SK-N-SH (cell line): ENCODE measurements around the gene ME3.
"Not testable (repeated sequence)": the region's sequence is repeated elsewhere in the genome, so short reads cannot be mapped to it uniquely, and the experiment has no call there.

Experiments
- EZH2phosphoT487 ChIP-seq: fragments of 200-600 bp; sonication (generic); IDR thresholded peaks from 2 replicates; pipeline ENCODE4 v1.6.1; 2017; ENCODE audit warnings: low read depth, mixed run types, mild to moderate bottlenecking, antibody characterized with exemption, moderate library complexity, borderline replicate concordance
- TF ChIP-seq, protein P1 (sequence below): fragments of 200-600 bp; sonication (generic); IDR thresholded peaks from 2 replicates; pipeline ENCODE4 v1.6.1; 2017; ENCODE audit warnings: antibody characterized with exemption, mild to moderate bottlenecking, moderate library complexity

DNA sequence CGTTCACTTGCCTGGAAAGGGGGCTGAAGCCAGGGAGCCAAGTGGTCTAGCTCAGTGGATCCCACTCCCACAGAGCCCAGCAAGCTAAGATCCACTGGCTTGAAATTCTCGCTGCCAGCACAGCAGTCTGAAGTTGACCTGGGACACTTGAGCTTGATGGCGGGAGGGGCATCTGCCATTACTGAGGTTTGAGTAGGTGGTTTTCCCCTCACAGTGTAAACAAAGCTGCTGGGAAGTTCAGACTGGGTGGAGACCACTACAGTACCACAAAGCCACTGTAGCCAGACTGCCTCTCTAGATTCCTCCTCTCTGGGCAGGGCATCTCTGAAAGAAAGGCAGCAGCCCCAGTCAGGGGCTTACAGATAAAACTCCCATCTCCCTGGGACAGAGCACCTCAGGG, 131.1 kb downstream of the ME3 start:
- TF ChIP-seq, protein P1, sequence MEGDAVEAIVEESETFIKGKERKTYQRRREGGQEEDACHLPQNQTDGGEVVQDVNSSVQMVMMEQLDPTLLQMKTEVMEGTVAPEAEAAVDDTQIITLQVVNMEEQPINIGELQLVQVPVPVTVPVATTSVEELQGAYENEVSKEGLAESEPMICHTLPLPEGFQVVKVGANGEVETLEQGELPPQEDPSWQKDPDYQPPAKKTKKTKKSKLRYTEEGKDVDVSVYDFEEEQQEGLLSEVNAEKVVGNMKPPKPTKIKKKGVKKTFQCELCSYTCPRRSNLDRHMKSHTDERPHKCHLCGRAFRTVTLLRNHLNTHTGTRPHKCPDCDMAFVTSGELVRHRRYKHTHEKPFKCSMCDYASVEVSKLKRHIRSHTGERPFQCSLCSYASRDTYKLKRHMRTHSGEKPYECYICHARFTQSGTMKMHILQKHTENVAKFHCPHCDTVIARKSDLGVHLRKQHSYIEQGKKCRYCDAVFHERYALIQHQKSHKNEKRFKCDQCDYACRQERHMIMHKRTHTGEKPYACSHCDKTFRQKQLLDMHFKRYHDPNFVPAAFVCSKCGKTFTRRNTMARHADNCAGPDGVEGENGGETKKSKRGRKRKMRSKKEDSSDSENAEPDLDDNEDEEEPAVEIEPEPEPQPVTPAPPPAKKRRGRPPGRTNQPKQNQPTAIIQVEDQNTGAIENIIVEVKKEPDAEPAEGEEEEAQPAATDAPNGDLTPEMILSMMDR, result not testable (repeated sequence)
- not testable (repeated sequence) for TF ChIP-seq EZH2phosphoT487
